HepG2 (cell line): ENCODE results near the gene MCF2L. TPM values are rescaled to one million over a fixed set of nuclear protein-coding genes. Genes with fewer than 3 reads are reported as not detected.

ENCODE experiments used
- CEBPG ChIP-seq: IDR thresholded peaks from 2 replicates; pipeline ENCODE4 v1.6.1; 2016
- CERS6 ChIP-seq: sonication (generic); formaldehyde crosslinking; IDR thresholded peaks from 2 replicates; pipeline ENCODE4 v1.5.0; 2020; ENCODE audit warnings: missing genetic modification reagents
- JUND ChIP-seq: sonication (generic); formaldehyde crosslinking; IDR thresholded peaks from 2 replicates; pipeline ENCODE4 v1.8.0; 2022; ENCODE audit warnings: mild to moderate bottlenecking, missing genetic modification reagents
- KAT7 ChIP-seq: IDR thresholded peaks from 2 replicates; pipeline ENCODE4 v1.6.1; 2018; ENCODE audit warnings: borderline replicate concordance, missing compliant biosample characterization
- KDM6A ChIP-seq: IDR thresholded peaks from 2 replicates; pipeline ENCODE4 v1.6.1; 2016; ENCODE audit warnings: low read depth
- MED1 ChIP-seq: sonication (generic); formaldehyde crosslinking; IDR thresholded peaks from 2 replicates; pipeline ENCODE4 v1.4.0; 2020; ENCODE audit warnings: missing genetic modification reagents
- NONO ChIP-seq, 2 experiments: fragments of 450-650 bp in 1 of 2; sonication (generic) in 1 of 2; formaldehyde crosslinking in 1 of 2; IDR thresholded peaks in 1 of 2; conservative IDR thresholded peaks in 1 of 2; 2 replicates each; pipeline versions ENCODE4 v1.6.1 to v1.8.0; 2017 to 2022; ENCODE audit warnings: mild to moderate bottlenecking in 1 of 2, missing genetic modification reagents in 1 of 2, moderate library complexity in 1 of 2
- PHB2 ChIP-seq: fragments of 450-650 bp; IDR thresholded peaks from 2 replicates; pipeline ENCODE4 v1.6.1; 2018; ENCODE audit not compliant: partially characterized antibody
- RBM22 ChIP-seq: fragments of 200-400 bp; formaldehyde crosslinking; optimal IDR thresholded peaks from 2 replicates; pipeline ENCODE3; 2017; ENCODE audit warnings: mild to moderate bottlenecking, low read length, moderate library complexity
- SOX13 ChIP-seq, 3 experiments: fragments of 450-650 bp in 1 of 3; sonication (generic) in 1 of 3; formaldehyde crosslinking in 1 of 3; IDR thresholded peaks in 2 of 3; conservative IDR thresholded peaks in 1 of 3; 2 replicates each; pipeline versions ENCODE4 v1.5.0 to v1.6.1; 2016 to 2020; ENCODE audit warnings: antibody characterized with exemption in 1 of 3, mild to moderate bottlenecking in 1 of 3, missing compliant biosample characterization in 1 of 3, missing genetic modification reagents in 1 of 3, moderate library complexity in 1 of 3
- SP5 ChIP-seq: IDR thresholded peaks from 2 replicates; pipeline ENCODE4 v1.6.1; 2016; ENCODE audit warnings: low read depth, borderline replicate concordance
- TARDBP ChIP-seq: sonication (generic); formaldehyde crosslinking; IDR thresholded peaks from 2 replicates; pipeline ENCODE4 v1.8.0; 2022; ENCODE audit warnings: mild to moderate bottlenecking, missing genetic modification reagents
- XRCC5 ChIP-seq: fragments of 200-400 bp; formaldehyde crosslinking; optimal IDR thresholded peaks from 2 replicates; pipeline ENCODE3; 2017; ENCODE audit warnings: mild to moderate bottlenecking, low read length
- ZFY ChIP-seq: sonication (generic); formaldehyde crosslinking; IDR thresholded peaks from 2 replicates; pipeline ENCODE4 v1.4.0; 2020; ENCODE audit warnings: missing genetic modification reagents
- ZMYM4 ChIP-seq: sonication (generic); formaldehyde crosslinking; IDR thresholded peaks from 2 replicates; pipeline ENCODE4 v1.8.1; 2023; ENCODE audit warnings: mild to moderate bottlenecking, missing genetic modification reagents
- ZNF10 ChIP-seq: sonication (generic); formaldehyde crosslinking; IDR thresholded peaks from 2 replicates; pipeline ENCODE4 v1.4.0; 2020; ENCODE audit warnings: mild to moderate bottlenecking, low read depth, missing genetic modification reagents, borderline replicate concordance
- ZNF530 ChIP-seq: sonication (generic); formaldehyde crosslinking; IDR thresholded peaks from 2 replicates; pipeline ENCODE4 v1.5.0; 2020; ENCODE audit warnings: low read depth, mild to moderate bottlenecking, missing genetic modification reagents
- ZNF556 ChIP-seq: sonication (generic); formaldehyde crosslinking; IDR thresholded peaks from 2 replicates; pipeline ENCODE4 v1.4.0; 2020; ENCODE audit warnings: mild to moderate bottlenecking, missing genetic modification reagents, borderline replicate concordance
- ZSCAN22 ChIP-seq: sonication (generic); formaldehyde crosslinking; IDR thresholded peaks from 2 replicates; pipeline ENCODE4 v1.4.0; 2020; ENCODE audit warnings: mild to moderate bottlenecking, missing genetic modification reagents
- polyA plus RNA-seq, 8 experiments: library from polyadenylated mRNA; depleted of rRNA in 3 of 8; stranded (reverse) in 7 of 8; unstranded in 1 of 8; fragments of >200 nt; fragmentation: Illumina TruSeq in 4 of 8; extraction: Trizol in 4 of 8; gene quantifications; 2 replicates each; pipeline versions ENCODE4 v1.2.1 to v1.2.3, GENCODE V29; 2011 to 2016; ENCODE audit warnings: low read depth in 4 of 8, missing spikeins in 1 of 8, mixed read lengths in 1 of 8; ENCODE audit not compliant: insufficient read depth in 1 of 8
- total RNA-seq, 5 experiments: library from RNA; depleted of rRNA; stranded (reverse); fragments of >200 nt; fragmentation: Illumina TruSeq; extraction: Trizol; gene quantifications; 2 replicates each; pipeline ENCODE4 v1.2.3, GENCODE V29; 2016; ENCODE audit warnings: low read depth in 1 of 5
- TF ChIP-seq, protein P1 (sequence below), 2 experiments: fragments of 450-650 bp in 1 of 2; sonication (generic) in 1 of 2; formaldehyde crosslinking; IDR thresholded peaks; 2 replicates each; pipeline versions ENCODE4 v1.5.0 to v1.8.0; 2020 to 2022; ENCODE audit warnings: mild to moderate bottlenecking in 1 of 2, missing genetic modification reagents in 1 of 2
- TF ChIP-seq, protein P2 (sequence below), 2 experiments: sonication (generic) in 1 of 2; formaldehyde crosslinking in 1 of 2; IDR thresholded peaks; 2 replicates each; pipeline versions ENCODE4 v1.6.1 to v1.9.0; 2014 to 2022; ENCODE audit warnings: antibody characterized with exemption in 1 of 2, borderline replicate concordance in 1 of 2, inconsistent platforms in 1 of 2, low read depth in 1 of 2, missing genetic modification reagents in 1 of 2

Gene MCF2L
- total and polyA plus RNA-seq, 2 of the 13 experiments (the other 11 are each of a cell fraction or from before 2014, with no cell fraction given) = 19.4 to 28.4 TPM

GRCh38 chr13:112928972-112929782 lies 39.8 kb upstream of the MCF2L start (continued):
- TF ChIP-seq ZMYM4 (CRISPR knock-in tag) = 0 out of 2 replicates have a peak, but pooled peaks have one; percentile 19
- TF ChIP-seq, protein P1, sequence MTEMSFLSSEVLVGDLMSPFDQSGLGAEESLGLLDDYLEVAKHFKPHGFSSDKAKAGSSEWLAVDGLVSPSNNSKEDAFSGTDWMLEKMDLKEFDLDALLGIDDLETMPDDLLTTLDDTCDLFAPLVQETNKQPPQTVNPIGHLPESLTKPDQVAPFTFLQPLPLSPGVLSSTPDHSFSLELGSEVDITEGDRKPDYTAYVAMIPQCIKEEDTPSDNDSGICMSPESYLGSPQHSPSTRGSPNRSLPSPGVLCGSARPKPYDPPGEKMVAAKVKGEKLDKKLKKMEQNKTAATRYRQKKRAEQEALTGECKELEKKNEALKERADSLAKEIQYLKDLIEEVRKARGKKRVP (CRISPR knock-in tag; IDR thresholded peaks at IDR 0.05) = no peak
- peak; percentile 48; the same call in 1 of the 2 replicates for TF ChIP-seq ZNF556
- TF ChIP-seq, protein P2, sequence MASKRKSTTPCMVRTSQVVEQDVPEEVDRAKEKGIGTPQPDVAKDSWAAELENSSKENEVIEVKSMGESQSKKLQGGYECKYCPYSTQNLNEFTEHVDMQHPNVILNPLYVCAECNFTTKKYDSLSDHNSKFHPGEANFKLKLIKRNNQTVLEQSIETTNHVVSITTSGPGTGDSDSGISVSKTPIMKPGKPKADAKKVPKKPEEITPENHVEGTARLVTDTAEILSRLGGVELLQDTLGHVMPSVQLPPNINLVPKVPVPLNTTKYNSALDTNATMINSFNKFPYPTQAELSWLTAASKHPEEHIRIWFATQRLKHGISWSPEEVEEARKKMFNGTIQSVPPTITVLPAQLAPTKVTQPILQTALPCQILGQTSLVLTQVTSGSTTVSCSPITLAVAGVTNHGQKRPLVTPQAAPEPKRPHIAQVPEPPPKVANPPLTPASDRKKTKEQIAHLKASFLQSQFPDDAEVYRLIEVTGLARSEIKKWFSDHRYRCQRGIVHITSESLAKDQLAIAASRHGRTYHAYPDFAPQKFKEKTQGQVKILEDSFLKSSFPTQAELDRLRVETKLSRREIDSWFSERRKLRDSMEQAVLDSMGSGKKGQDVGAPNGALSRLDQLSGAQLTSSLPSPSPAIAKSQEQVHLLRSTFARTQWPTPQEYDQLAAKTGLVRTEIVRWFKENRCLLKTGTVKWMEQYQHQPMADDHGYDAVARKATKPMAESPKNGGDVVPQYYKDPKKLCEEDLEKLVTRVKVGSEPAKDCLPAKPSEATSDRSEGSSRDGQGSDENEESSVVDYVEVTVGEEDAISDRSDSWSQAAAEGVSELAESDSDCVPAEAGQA (IDR thresholded peaks at IDR 0.05; ENCODE audit: low read depth) = no peak
- TF ChIP-seq, protein P2 (CRISPR knock-in tag; IDR thresholded peaks at IDR 0.05; ENCODE audit: borderline replicate concordance) = no peak
- TF ChIP-seq JUND = peak; percentile 32; the same call in 1 of the 2 replicates
- TF ChIP-seq MED1 (CRISPR knock-in tag) = peak; percentile 67
- peak; percentile 61 for TF ChIP-seq KDM6A (CRISPR knock-in tag)
- no peak for TF ChIP-seq CERS6 (CRISPR knock-in tag)
- TF ChIP-seq NONO (IDR thresholded peaks at IDR 0.05) = no peak
- TF ChIP-seq NONO (CRISPR knock-in tag; conservative IDR thresholded peaks at IDR 0.05) = 0 out of 2 replicates have a peak, but pooled peaks have one; percentile 6
- no peak for TF ChIP-seq ZNF10 (CRISPR knock-in tag)
- no peak for TF ChIP-seq SOX13 (IDR thresholded peaks at IDR 0.05)
- TF ChIP-seq SOX13 (CRISPR knock-in tag; conservative IDR thresholded peaks at IDR 0.05 in 1 of 2, IDR thresholded peaks at IDR 0.05 in 1 of 2) = peak in 1 of 2 experiments; percentile 27; a peak in 1 of 4 replicates
- 0 out of 2 replicates have a peak, but pooled peaks have one; percentile 29 for TF ChIP-seq KAT7
- no peak for TF ChIP-seq PHB2
- TF ChIP-seq ZNF530 (CRISPR knock-in tag) = no peak
- peak; percentile 72 for TF ChIP-seq XRCC5
- peak; percentile 60 for TF ChIP-seq CEBPG (CRISPR knock-in tag)
- TF ChIP-seq ZSCAN22 (CRISPR knock-in tag) = no peak
- peak; percentile 70 for TF ChIP-seq SP5 (CRISPR knock-in tag)
- TF ChIP-seq RBM22 = peak; percentile 31
- peak; percentile 31; the same call in 1 of the 2 replicates for TF ChIP-seq TARDBP (CRISPR knock-in tag)
- TF ChIP-seq ZFY (CRISPR knock-in tag) = peak; percentile 44
